Activated naive CD4-positive, alpha-beta T cell treated with anti-CD3 and anti-CD28 coated beads, Interleukin-2, amount 10 ng/mL, durations not matched to agents 7 days and 5 days (primary cell): ENCODE measurements around the gene TRAK2.

Experiments
- CTCF ChIA-PET: fragments of 350-600 bp; sonication (Branson Sonifier 250); formaldehyde crosslinking; loops from one replicate; lab custom pipeline; 2021; ENCODE audit warnings: antibody characterized with exemption; lab: Charles Lee
- DNase-seq: peaks from one replicate; pipeline ENCODE4 v3.0.0-alpha.2; 2020
- H3K27ac Mint-ChIP-seq: one replicate; pipeline ENCODE4 v1.8.0; 2021; ENCODE audit warnings: mild to moderate bottlenecking, moderate library complexity, mixed read lengths
- H3K27me3 Mint-ChIP-seq: one replicate; pipeline ENCODE4 v1.8.0; 2021; ENCODE audit warnings: mild to moderate bottlenecking, mixed read lengths
- H3K36me3 Mint-ChIP-seq: one replicate; pipeline ENCODE4 v1.8.0; 2021; ENCODE audit warnings: mixed read lengths
- H3K4me1 Mint-ChIP-seq: one replicate; pipeline ENCODE4 v1.8.0; 2021; ENCODE audit warnings: mixed read lengths
- H3K4me3 Mint-ChIP-seq: one replicate; pipeline ENCODE4 v1.8.0; 2021; ENCODE audit warnings: mild to moderate bottlenecking, moderate library complexity, mixed read lengths
- H3K9me3 Mint-ChIP-seq: one replicate; pipeline ENCODE4 v1.8.0; 2021; ENCODE audit warnings: mixed read lengths

The TRAK2 gene

GRCh38 chr2:201353116-201353515 is 98.1 kb downstream of the TRAK2 start:
- Mint-ChIP-seq H3K27ac (no peak overlapping the region), H3K27me3 (no peaks in the 10 kb centered on the region), H3K4me1 (no peaks in the 10 kb centered on the region), H3K4me3 (no peak overlapping the region), H3K9me3 (no peaks in the 10 kb centered on the region), H3K36me3 (peaks cover 16% of the 10 kb centered on the region)
- CTCF ChIA-PET = interaction anchor here (1.2 kb wide), 2 partner anchors 11 to 88 kb away, joined by 3 read pairs; no protein-coding TSS in a partner anchor
- DNase-seq = no peak

- Mint-ChIP-seq H3K36me3 (peaks cover 22% of the 10 kb centered on the region), H3K9me3 (no peaks in the 10 kb centered on the region), H3K27ac (no peak overlapping the region), H3K4me3 (no peak overlapping the region), H3K4me1 (no peaks in the 10 kb centered on the region), H3K27me3 (no peaks in the 10 kb centered on the region)
- CTCF ChIA-PET = no interaction called here
- DNase-seq = no peak
Measured at GRCh38 chr2:201350879-201351278, 100.4 kb downstream of the TRAK2 start.

- CTCF ChIA-PET = no interaction called here
- no peaks in the 10 kb centered on the region for H3K9me3 Mint-ChIP-seq
- no peaks in the 10 kb centered on the region for H3K4me1 Mint-ChIP-seq
- no peak overlapping the region for H3K27ac Mint-ChIP-seq
- H3K4me3 Mint-ChIP-seq = no peak overlapping the region
- no peaks in the 10 kb centered on the region for H3K27me3 Mint-ChIP-seq
- peaks cover 26% of the 10 kb centered on the region for H3K36me3 Mint-ChIP-seq
- DNase-seq = no peak
Measured at GRCh38 chr2:201349601-201350000, 101.7 kb downstream of the TRAK2 start.

- peaks cover 25% of the 10 kb centered on the region for H3K36me3 Mint-ChIP-seq
- H3K4me1 Mint-ChIP-seq = no peaks in the 10 kb centered on the region
- no peaks in the 10 kb centered on the region for H3K27me3 Mint-ChIP-seq
- no peak overlapping the region for H3K4me3 Mint-ChIP-seq
- no peak overlapping the region for H3K27ac Mint-ChIP-seq
- no peak for DNase-seq
- CTCF ChIA-PET = no interaction called here
- no peaks in the 10 kb centered on the region for H3K9me3 Mint-ChIP-seq
Measured at GRCh38 chr2:201348758-201349157, 102.5 kb downstream of the TRAK2 start.

- Mint-ChIP-seq H3K36me3 (peaks cover 32% of the 10 kb centered on the region), H3K9me3 (no peaks in the 10 kb centered on the region), H3K4me1 (no peaks in the 10 kb centered on the region), H3K27ac (no peak overlapping the region), H3K27me3 (no peaks in the 10 kb centered on the region), H3K4me3 (no peak overlapping the region)
- CTCF ChIA-PET = no interaction called here
- DNase-seq = no peak
Measured at GRCh38 chr2:201347138-201347537, 104.1 kb downstream of the TRAK2 start.

- peaks cover 39% of the 10 kb centered on the region for H3K36me3 Mint-ChIP-seq
- H3K27me3 Mint-ChIP-seq = no peaks in the 10 kb centered on the region
Measured at GRCh38 chr2:201345625-201346213, 105.5 kb downstream of the TRAK2 start.

GRCh38 chr2:201344663-201345366 is 106.4 kb downstream of the TRAK2 start:
- no peak overlapping the region for H3K27ac Mint-ChIP-seq
- peaks cover 43% of the 10 kb centered on the region for H3K36me3 Mint-ChIP-seq
- H3K27me3 Mint-ChIP-seq = no peaks in the 10 kb centered on the region
- peaks cover 7% of the 10 kb centered on the region for H3K9me3 Mint-ChIP-seq
- DNase-seq = no peak
- H3K4me3 Mint-ChIP-seq = no peak overlapping the region
- H3K4me1 Mint-ChIP-seq = peaks cover 10% of the 10 kb centered on the region
- CTCF ChIA-PET = interaction anchor here (1.2 kb wide), 1 partner anchor 19 kb away, joined by 3 read pairs; no protein-coding TSS in a partner anchor

More at GRCh38 chr2:201345625-201346213, 105.5 kb downstream of the TRAK2 start:
- CTCF ChIA-PET = no interaction called here
- peaks cover 3% of the 10 kb centered on the region for H3K4me1 Mint-ChIP-seq
- no peak overlapping the region for H3K4me3 Mint-ChIP-seq
- H3K9me3 Mint-ChIP-seq = peaks cover 3% of the 10 kb centered on the region
- DNase-seq = no peak
- H3K27ac Mint-ChIP-seq = no peak overlapping the region

- H3K4me1 Mint-ChIP-seq = peaks cover 12% of the 10 kb centered on the region
- CTCF ChIA-PET = interaction anchor here (0.6 to 1.2 kb wide), 3 partner anchors 13 to 20 kb away, joined by 3 read pairs; no protein-coding TSS in a partner anchor
- H3K4me3 Mint-ChIP-seq = no peak overlapping the region
- H3K27ac Mint-ChIP-seq = no peak overlapping the region
- peaks cover 14% of the 10 kb centered on the region for H3K9me3 Mint-ChIP-seq
- H3K27me3 Mint-ChIP-seq = no peaks in the 10 kb centered on the region
- peaks cover 55% of the 10 kb centered on the region for H3K36me3 Mint-ChIP-seq
- DNase-seq = no peak
Measured at GRCh38 chr2:201343559-201343958, 107.7 kb downstream of the TRAK2 start.

- Mint-ChIP-seq H3K9me3 (peaks cover 20% of the 10 kb centered on the region), H3K36me3 (peaks cover 59% of the 10 kb centered on the region), H3K4me3 (no peak overlapping the region), H3K27me3 (no peaks in the 10 kb centered on the region), H3K4me1 (peaks cover 12% of the 10 kb centered on the region), H3K27ac (peak overlapping the region; percentile 9)
- no peak for DNase-seq
- CTCF ChIA-PET = no interaction called here
Measured at GRCh38 chr2:201342923-201343322, 108.3 kb downstream of the TRAK2 start.

GRCh38 chr2:201329409-201329808 is 121.8 kb downstream of the TRAK2 start:
- no peak overlapping the region for H3K4me3 Mint-ChIP-seq
- H3K36me3 Mint-ChIP-seq = peaks cover 27% of the 10 kb centered on the region
- DNase-seq = no peak
- peaks cover 11% of the 10 kb centered on the region for H3K9me3 Mint-ChIP-seq
- no peaks in the 10 kb centered on the region for H3K4me1 Mint-ChIP-seq
- H3K27me3 Mint-ChIP-seq = no peaks in the 10 kb centered on the region
- no peak overlapping the region for H3K27ac Mint-ChIP-seq
- CTCF ChIA-PET = interaction anchor here (1.7 kb wide), 1 partner anchor 35 kb away, joined by 5 read pairs; no protein-coding TSS in a partner anchor

GRCh38 chr2:201327678-201328077 is 123.6 kb downstream of the TRAK2 start:
- Mint-ChIP-seq H3K27ac (no peak overlapping the region), H3K27me3 (no peaks in the 10 kb centered on the region), H3K36me3 (peaks cover 34% of the 10 kb centered on the region), H3K9me3 (peaks cover 16% of the 10 kb centered on the region), H3K4me1 (no peaks in the 10 kb centered on the region), H3K4me3 (no peak overlapping the region)
- CTCF ChIA-PET = no interaction called here
- DNase-seq = no peak
